Neural cell (in vitro differentiated cells): ENCODE measurements around the gene DPYSL4.

Experiments used
- CTCF ChIP-seq: fragments of 450-650 bp; IDR thresholded peaks from 2 replicates; pipeline ENCODE4 v1.5.1; 2014; ENCODE audit warnings: antibody characterized with exemption, mild to moderate bottlenecking, moderate library complexity; ENCODE audit not compliant: poor library complexity, severe bottlenecking
- EZH2 ChIP-seq: fragments of 200-600, 300-800 bp; shearing (Covaris generic), sonication (generic); IDR thresholded peaks from 2 replicates; pipeline ENCODE4 v1.6.1; 2014; ENCODE audit warnings: antibody characterized with exemption, low read length, borderline replicate concordance, mild to moderate bottlenecking; ENCODE audit not compliant: insufficient read depth, poor library complexity, severe bottlenecking
- POLR2AphosphoS5 ChIP-seq: IDR thresholded peaks from 2 replicates; pipeline ENCODE4 v1.6.1; 2012
- SMC3 ChIP-seq: fragments of 450-650 bp; conservative IDR thresholded peaks from 2 replicates; pipeline ENCODE4 v1.6.1; 2014; ENCODE audit warnings: antibody characterized with exemption, mild to moderate bottlenecking, moderate library complexity; ENCODE audit not compliant: poor library complexity

- no peak for TF ChIP-seq CTCF
- TF ChIP-seq EZH2 = no peak
- TF ChIP-seq POLR2AphosphoS5 = no peak
- TF ChIP-seq SMC3 = no peak
These were observed 12.6 kb downstream of the DPYSL4 start for GRCh38 chr10:132199268-132199853.
